H1 (cell line): ENCODE results near the gene CDKL5. TPM values are rescaled to one million over a fixed set of nuclear protein-coding genes. Genes with fewer than 3 reads are reported as not detected.

Experiments used
- CTCF ChIA-PET: fragments of 300-600 bp; sonication (Branson Sonifier 250); formaldehyde crosslinking; loops from one replicate; lab custom pipeline; 2021; ENCODE audit not compliant: partially characterized antibody; lab: Charles Lee
- POLR2A ChIA-PET: fragments of 300-600 bp; sonication (Branson Sonifier 250); formaldehyde crosslinking; loops from one replicate; lab custom pipeline; 2021; ENCODE audit warnings: inconsistent platforms; ENCODE audit not compliant: partially characterized antibody; lab: Charles Lee
- DNase-seq, 2 experiments: peaks; one replicate each; pipeline versions ENCODE4 v3.0.0 to v3.0.0-alpha.2; 2010 to 2022; ENCODE audit warnings: low spot score in 2 of 2, low read depth in 1 of 2, mixed read lengths in 1 of 2
- FAIRE-seq: peaks from 2 replicates; lab custom pipeline; 2011; peaks lifted over from hg19 to GRCh38; lab: Jason Lieb, UNC
- H2AFZ ChIP-seq: 2 replicates; pipeline ENCODE4 v1.8.1; 2012; ENCODE audit warnings: low read length, inconsistent platforms
- H2AK5ac ChIP-seq: 2 replicates; pipeline ENCODE4 v1.6.1; 2013; ENCODE audit warnings: low read depth, low read length
- H2BK120ac ChIP-seq: replicated peaks from 2 replicates; pipeline ENCODE3; 2013; ENCODE audit warnings: low read depth, low read length, inconsistent platforms
- H2BK12ac ChIP-seq: 2 replicates; pipeline ENCODE4 v1.6.1; 2013; ENCODE audit warnings: low read depth, low read length
- H2BK15ac ChIP-seq: 2 replicates; pipeline ENCODE4 v1.6.1; 2013; ENCODE audit warnings: low read length
- H2BK20ac ChIP-seq: 2 replicates; pipeline ENCODE4 v1.6.1; 2013; ENCODE audit warnings: low read length
- H2BK5ac ChIP-seq: 2 replicates; pipeline ENCODE4 v1.6.1; 2013; ENCODE audit warnings: low read depth, low read length
- H3K14ac ChIP-seq: 2 replicates; pipeline ENCODE4 v1.6.1; 2013; ENCODE audit warnings: inconsistent platforms; ENCODE audit not compliant: insufficient read length
- H3K18ac ChIP-seq: 2 replicates; pipeline ENCODE4 v1.6.1; 2013; ENCODE audit warnings: low read length; ENCODE audit errors: extremely low read depth
- H3K23ac ChIP-seq: 2 replicates; pipeline ENCODE4 v1.6.1; 2013; ENCODE audit warnings: inconsistent platforms; ENCODE audit not compliant: insufficient read length
- H3K23me2 ChIP-seq: 2 replicates; pipeline ENCODE4 v1.6.1; 2013; ENCODE audit warnings: low read depth, low read length
- H3K27ac ChIP-seq: 2 replicates; pipeline ENCODE4 v1.6.1; 2011; ENCODE audit warnings: low read depth, low read length, inconsistent platforms
- H3K27me3 ChIP-seq, 4 experiments: replicated peaks in 1 of 4; 1 replicate in 1 of 4; 2 replicates in 3 of 4; pipeline versions ENCODE4 v1.6.1 to v1.8.1; 2011 to 2013; ENCODE audit warnings: low read length in 3 of 4, mild to moderate bottlenecking in 3 of 4, inconsistent platforms in 2 of 4, mixed read lengths in 2 of 4, moderate library complexity in 1 of 4; ENCODE audit not compliant: control insufficient read depth in 3 of 4, insufficient read depth in 3 of 4; ENCODE audit errors: extremely low read depth in 1 of 4
- H3K36me3 ChIP-seq, 4 experiments: 2 replicates each; pipeline versions ENCODE4 v1.6.1 to v1.8.1; 2011 to 2013; ENCODE audit warnings: mild to moderate bottlenecking in 4 of 4, low read length in 3 of 4, moderate library complexity in 2 of 4, control low read depth in 1 of 4, inconsistent platforms in 1 of 4; ENCODE audit not compliant: insufficient read depth in 4 of 4, control insufficient read depth in 2 of 4
- H3K4ac ChIP-seq: replicated peaks from 2 replicates; pipeline ENCODE3; 2013; ENCODE audit warnings: low read length, low read depth, mixed read lengths, inconsistent platforms; ENCODE audit not compliant: insufficient read length
- H3K4me1 ChIP-seq, 4 experiments: replicated peaks in 1 of 4; 1 replicate in 1 of 4; 2 replicates in 3 of 4; pipeline versions ENCODE4 v1.6.1 to v1.8.1; 2011 to 2013; ENCODE audit warnings: low read length in 3 of 4, inconsistent platforms in 2 of 4, mixed read lengths in 1 of 4; ENCODE audit not compliant: insufficient read depth in 4 of 4, control insufficient read depth in 3 of 4
- H3K4me2 ChIP-seq, 2 experiments: 2 replicates each; pipeline versions ENCODE4 v1.6.1 to v1.8.1; 2011 to 2013; ENCODE audit warnings: low read depth in 2 of 2, low read length in 2 of 2, control low read depth in 1 of 2, inconsistent platforms in 1 of 2, mild to moderate bottlenecking in 1 of 2; ENCODE audit not compliant: insufficient read depth in 1 of 2
- H3K4me3 ChIP-seq, 4 experiments: fragments of 200-600, 300-600 bp in 1 of 4; sonication (generic), shearing (Covaris generic), sonication (Bioruptor Twin) in 1 of 4; 2 replicates each; pipeline versions ENCODE4 v1.5.1 to v1.8.1; 2011 to 2016; ENCODE audit warnings: low read length in 4 of 4, low read depth in 3 of 4, control low read depth in 2 of 4, inconsistent platforms in 2 of 4, mild to moderate bottlenecking in 2 of 4, mixed read lengths in 1 of 4, moderate library complexity in 1 of 4; ENCODE audit not compliant: insufficient read depth in 2 of 4; ENCODE audit errors: extremely low read depth in 1 of 4
- H3K56ac ChIP-seq: replicated peaks from 2 replicates; pipeline ENCODE3; 2013; ENCODE audit warnings: low read depth, mild to moderate bottlenecking, mixed read lengths, low read length, inconsistent platforms; ENCODE audit not compliant: insufficient read length
- H3K79me1 ChIP-seq: 2 replicates; pipeline ENCODE4 v1.6.1; 2013; ENCODE audit warnings: low read depth, low read length, control low read depth
- H3K79me2 ChIP-seq, 2 experiments: 2 replicates each; pipeline versions ENCODE4 v1.6.1 to v1.8.1; 2012 to 2013; ENCODE audit warnings: low read length in 2 of 2, mild to moderate bottlenecking in 2 of 2, inconsistent platforms in 1 of 2; ENCODE audit not compliant: insufficient read depth in 2 of 2, control insufficient read depth in 1 of 2
- H3K9ac ChIP-seq, 4 experiments: replicated peaks in 1 of 4; 1 replicate in 1 of 4; 2 replicates in 3 of 4; pipeline versions ENCODE4 v1.6.1 to v1.8.1; 2011 to 2013; ENCODE audit warnings: low read depth in 3 of 4, low read length in 3 of 4, control low read depth in 2 of 4, mild to moderate bottlenecking in 2 of 4, moderate library complexity in 2 of 4, inconsistent platforms in 1 of 4; ENCODE audit errors: extremely low read depth in 1 of 4
- H3K9me3 ChIP-seq, 2 experiments: 2 replicates each; pipeline versions ENCODE4 v1.6.1 to v1.8.1; 2012 to 2013; ENCODE audit warnings: mild to moderate bottlenecking in 2 of 2, moderate library complexity in 2 of 2, control low read depth in 1 of 2, inconsistent platforms in 1 of 2, low read depth in 1 of 2, low read length in 1 of 2, mixed read lengths in 1 of 2; ENCODE audit not compliant: insufficient read depth in 2 of 2
- H4K20me1 ChIP-seq, 2 experiments: replicated peaks in 1 of 2; 2 replicates each; pipeline versions ENCODE3 to v1.8.1; 2011 to 2013; ENCODE audit warnings: inconsistent platforms in 2 of 2, low read length in 2 of 2, mild to moderate bottlenecking in 1 of 2; ENCODE audit not compliant: insufficient read depth in 2 of 2, control insufficient read depth in 1 of 2
- H4K5ac ChIP-seq: 2 replicates; pipeline ENCODE4 v1.6.1; 2013; ENCODE audit warnings: low read length, low read depth, mixed read lengths, inconsistent platforms; ENCODE audit not compliant: insufficient read length
- H4K8ac ChIP-seq: 2 replicates; pipeline ENCODE4 v1.8.0; 2013; ENCODE audit warnings: mild to moderate bottlenecking, moderate library complexity, low read length, inconsistent platforms; ENCODE audit not compliant: insufficient read depth; ENCODE audit errors: extremely low read depth
- H4K91ac ChIP-seq: replicated peaks from 2 replicates; pipeline ENCODE3; 2013; ENCODE audit warnings: low read length, mixed read lengths, inconsistent platforms; ENCODE audit not compliant: insufficient read length
- BCL11A ChIP-seq, 2 experiments: IDR thresholded peaks; one replicate each; pipeline ENCODE4 v1.6.1; 2011; ENCODE audit warnings: low read depth in 2 of 2, low read length in 2 of 2, mild to moderate bottlenecking in 2 of 2
- JUND ChIP-seq: IDR thresholded peaks from 2 replicates; pipeline ENCODE4 v1.6.1; 2011; ENCODE audit warnings: mild to moderate bottlenecking, improper control_type of control experiment, low read length
- KDM4A ChIP-seq: IDR thresholded peaks from one replicate; pipeline ENCODE4 v1.7.1; 2012; ENCODE audit warnings: low read depth, mild to moderate bottlenecking, moderate library complexity, low read length, inconsistent platforms; ENCODE audit not compliant: severe bottlenecking
- RBBP5 ChIP-seq: IDR thresholded peaks from 2 replicates; pipeline ENCODE4 v1.7.1; 2012; ENCODE audit warnings: low read depth, mild to moderate bottlenecking, inconsistent platforms, low read length, moderate library complexity, borderline replicate concordance
- SP1 ChIP-seq: IDR thresholded peaks from 2 replicates; pipeline ENCODE4 v1.6.1; 2011; ENCODE audit warnings: low read depth, low read length
- SRF ChIP-seq: IDR thresholded peaks from 2 replicates; pipeline ENCODE4 v1.6.1; 2011; ENCODE audit warnings: mild to moderate bottlenecking, low read depth, low read length, moderate library complexity
- TBP ChIP-seq: IDR thresholded peaks from 2 replicates; pipeline ENCODE4 v1.6.1; 2011; ENCODE audit warnings: low read depth, low read length, improper control_type of control experiment
- WGBS, 2 experiments: shearing (Covaris generic) in 1 of 2; methylation state at CpG; one replicate each; pipeline versions ENCODE4 v1.1.6 to v1.1.7; 2013 to 2015; ENCODE audit warnings: low lambda C conversion rate in 2 of 2, mixed read lengths in 2 of 2, inconsistent platforms in 1 of 2, low coverage in 1 of 2, missing lambda C conversion rate in 1 of 2; ENCODE audit not compliant: insufficient replicate concordance in 2 of 2, insufficient coverage in 1 of 2, insufficient read length in 1 of 2; ENCODE audit errors: extremely low coverage in 1 of 2, missing lambda C conversion rate in 1 of 2; 5-methylcytosine and 5-hydroxymethylcytosine counted together
- polyA plus RNA-seq, 7 experiments: library from polyadenylated mRNA; depleted of rRNA in 3 of 7; stranded (reverse) in 5 of 7; unstranded in 2 of 7; fragments of >200 nt in 5 of 7; fragments of 200-250 nt in 2 of 7; gene quantifications; 1 replicate in 5 of 7; 2 replicates in 1 of 7; 4 replicates in 1 of 7; pipeline versions ENCODE4 v1.2.1 to v1.2.3, GENCODE V29; 2011 to 2013; ENCODE audit warnings: missing spikeins in 2 of 7, mixed read lengths in 2 of 7
- total RNA-seq: library from RNA; stranded (reverse); fragmentation: NEBNext Ultra II Directional; extraction: Animal tissue kit (Norgen Biotek cat#: 25700); gene quantifications from 2 replicates; pipeline ENCODE4 v1.2.1, GENCODE V29; 2021

CDKL5 gene
- total and polyA plus RNA-seq, 2 of the 8 experiments (the other 6 are each of a cell fraction or from before 2014, with no cell fraction given) = 5.5 to 15.6 TPM

GRCh38 chrX:18542905-18543304, 117.5 kb downstream of the CDKL5 start:
- WGBS, 2 experiments = 79% methylated on average over 6 of the region's 6 CpGs; no CpG with 5 or more reads in 1 of the 2 experiments
- Histone ChIP-seq H3K27me3 (no peaks in the 10 kb centered on the region), H4K5ac (no peak overlapping the region), H3K4me2 (no peak overlapping the region), H2AFZ (no peak overlapping the region), H2BK120ac (no peak overlapping the region), H4K91ac (no peak overlapping the region), H3K18ac (no peak overlapping the region), H3K9me3 (no peaks in the 10 kb centered on the region), H3K23ac (no peak overlapping the region), H2BK5ac (no peak overlapping the region), H3K4me1 (peaks cover 0 to 2% (median 0%) of the 10 kb centered on the region in 4 experiments; a peak in 1 of 7 replicates), H4K20me1 (peaks cover 0 to 5% of the 10 kb centered on the region in 2 experiments), H3K23me2 (no peaks in the 10 kb centered on the region), H3K14ac (peak overlapping the region; percentile 42), H3K79me2 (no peaks in the 10 kb centered on the region; a peak in 1 of 4 replicates), H2BK20ac (no peak overlapping the region), H3K4ac (no peak overlapping the region), H4K8ac (no peak overlapping the region), H3K36me3 (no peaks in the 10 kb centered on the region), H3K79me1 (no peaks in the 10 kb centered on the region), H3K9ac (no peak overlapping the region), H2BK12ac (no peak overlapping the region), H2AK5ac (no peak overlapping the region), H3K56ac (no peak overlapping the region), H2BK15ac (no peak overlapping the region), H3K4me3 (no peak overlapping the region), H3K27ac (no peak overlapping the region)
- ChIA-PET POLR2A (no interaction called here), CTCF (no interaction called here)
- no peak for TF ChIP-seq KDM4A
- no peak for TF ChIP-seq TBP
- TF ChIP-seq SRF = no peak
- TF ChIP-seq SP1 = no peak
- no peak for TF ChIP-seq BCL11A (IDR thresholded peaks at IDR 0.05; ENCODE audit: low read depth in 2 of 2, low read length in 2 of 2)
- TF ChIP-seq RBBP5 = no peak
- TF ChIP-seq JUND = no peak
- FAIRE-seq = no peak
- DNase-seq = no peak
